H1 (cell line): ENCODE results near the gene ERVMER34-1. TPM values are rescaled to one million over a fixed set of nuclear protein-coding genes. Genes with fewer than 3 reads are reported as not detected.
A peak's percentile ranks its signal among the peaks of the same experiment; 100 is the strongest.

Experiments
- CTCF ChIA-PET: fragments of 300-600 bp; sonication (Branson Sonifier 250); formaldehyde crosslinking; loops from one replicate; lab custom pipeline; 2021; ENCODE audit not compliant: partially characterized antibody; lab: Charles Lee
- POLR2A ChIA-PET: fragments of 300-600 bp; sonication (Branson Sonifier 250); formaldehyde crosslinking; loops from one replicate; lab custom pipeline; 2021; ENCODE audit warnings: inconsistent platforms; ENCODE audit not compliant: partially characterized antibody; lab: Charles Lee
- DNase-seq, 2 experiments: peaks; one replicate each; pipeline versions ENCODE4 v3.0.0 to v3.0.0-alpha.2; 2010 to 2022; ENCODE audit warnings: low spot score in 2 of 2, low read depth in 1 of 2, mixed read lengths in 1 of 2
- FAIRE-seq: peaks from 2 replicates; lab custom pipeline; 2011; peaks lifted over from hg19 to GRCh38; lab: Jason Lieb, UNC
- H2AFZ ChIP-seq: 2 replicates; pipeline ENCODE4 v1.8.1; 2012; ENCODE audit warnings: low read length, inconsistent platforms
- H2AK5ac ChIP-seq: 2 replicates; pipeline ENCODE4 v1.6.1; 2013; ENCODE audit warnings: low read depth, low read length
- H2BK120ac ChIP-seq: replicated peaks from 2 replicates; pipeline ENCODE3; 2013; ENCODE audit warnings: low read depth, low read length, inconsistent platforms
- H2BK12ac ChIP-seq: 2 replicates; pipeline ENCODE4 v1.6.1; 2013; ENCODE audit warnings: low read depth, low read length
- H2BK15ac ChIP-seq: 2 replicates; pipeline ENCODE4 v1.6.1; 2013; ENCODE audit warnings: low read length
- H2BK20ac ChIP-seq: 2 replicates; pipeline ENCODE4 v1.6.1; 2013; ENCODE audit warnings: low read length
- H2BK5ac ChIP-seq: 2 replicates; pipeline ENCODE4 v1.6.1; 2013; ENCODE audit warnings: low read depth, low read length
- H3K14ac ChIP-seq: 2 replicates; pipeline ENCODE4 v1.6.1; 2013; ENCODE audit warnings: inconsistent platforms; ENCODE audit not compliant: insufficient read length
- H3K18ac ChIP-seq: 2 replicates; pipeline ENCODE4 v1.6.1; 2013; ENCODE audit warnings: low read length; ENCODE audit errors: extremely low read depth
- H3K23ac ChIP-seq: 2 replicates; pipeline ENCODE4 v1.6.1; 2013; ENCODE audit warnings: inconsistent platforms; ENCODE audit not compliant: insufficient read length
- H3K23me2 ChIP-seq: 2 replicates; pipeline ENCODE4 v1.6.1; 2013; ENCODE audit warnings: low read depth, low read length
- H3K27ac ChIP-seq: 2 replicates; pipeline ENCODE4 v1.6.1; 2011; ENCODE audit warnings: low read depth, low read length, inconsistent platforms
- H3K27me3 ChIP-seq, 4 experiments: replicated peaks in 1 of 4; 1 replicate in 1 of 4; 2 replicates in 3 of 4; pipeline versions ENCODE4 v1.6.1 to v1.8.1; 2011 to 2013; ENCODE audit warnings: low read length in 3 of 4, mild to moderate bottlenecking in 3 of 4, inconsistent platforms in 2 of 4, mixed read lengths in 2 of 4, moderate library complexity in 1 of 4; ENCODE audit not compliant: control insufficient read depth in 3 of 4, insufficient read depth in 3 of 4; ENCODE audit errors: extremely low read depth in 1 of 4
- H3K36me3 ChIP-seq, 4 experiments: 2 replicates each; pipeline versions ENCODE4 v1.6.1 to v1.8.1; 2011 to 2013; ENCODE audit warnings: mild to moderate bottlenecking in 4 of 4, low read length in 3 of 4, moderate library complexity in 2 of 4, control low read depth in 1 of 4, inconsistent platforms in 1 of 4; ENCODE audit not compliant: insufficient read depth in 4 of 4, control insufficient read depth in 2 of 4
- H3K4ac ChIP-seq: replicated peaks from 2 replicates; pipeline ENCODE3; 2013; ENCODE audit warnings: low read length, low read depth, mixed read lengths, inconsistent platforms; ENCODE audit not compliant: insufficient read length
- H3K4me1 ChIP-seq, 4 experiments: replicated peaks in 1 of 4; 1 replicate in 1 of 4; 2 replicates in 3 of 4; pipeline versions ENCODE4 v1.6.1 to v1.8.1; 2011 to 2013; ENCODE audit warnings: low read length in 3 of 4, inconsistent platforms in 2 of 4, mixed read lengths in 1 of 4; ENCODE audit not compliant: insufficient read depth in 4 of 4, control insufficient read depth in 3 of 4
- H3K4me2 ChIP-seq, 2 experiments: 2 replicates each; pipeline versions ENCODE4 v1.6.1 to v1.8.1; 2011 to 2013; ENCODE audit warnings: low read depth in 2 of 2, low read length in 2 of 2, control low read depth in 1 of 2, inconsistent platforms in 1 of 2, mild to moderate bottlenecking in 1 of 2; ENCODE audit not compliant: insufficient read depth in 1 of 2
- H3K4me3 ChIP-seq, 4 experiments: fragments of 200-600, 300-600 bp in 1 of 4; sonication (generic), shearing (Covaris generic), sonication (Bioruptor Twin) in 1 of 4; 2 replicates each; pipeline versions ENCODE4 v1.5.1 to v1.8.1; 2011 to 2016; ENCODE audit warnings: low read length in 4 of 4, low read depth in 3 of 4, control low read depth in 2 of 4, inconsistent platforms in 2 of 4, mild to moderate bottlenecking in 2 of 4, mixed read lengths in 1 of 4, moderate library complexity in 1 of 4; ENCODE audit not compliant: insufficient read depth in 2 of 4; ENCODE audit errors: extremely low read depth in 1 of 4
- H3K56ac ChIP-seq: replicated peaks from 2 replicates; pipeline ENCODE3; 2013; ENCODE audit warnings: low read depth, mild to moderate bottlenecking, mixed read lengths, low read length, inconsistent platforms; ENCODE audit not compliant: insufficient read length
- H3K79me1 ChIP-seq: 2 replicates; pipeline ENCODE4 v1.6.1; 2013; ENCODE audit warnings: low read depth, low read length, control low read depth
- H3K79me2 ChIP-seq, 2 experiments: 2 replicates each; pipeline versions ENCODE4 v1.6.1 to v1.8.1; 2012 to 2013; ENCODE audit warnings: low read length in 2 of 2, mild to moderate bottlenecking in 2 of 2, inconsistent platforms in 1 of 2; ENCODE audit not compliant: insufficient read depth in 2 of 2, control insufficient read depth in 1 of 2
- H3K9ac ChIP-seq, 4 experiments: replicated peaks in 1 of 4; 1 replicate in 1 of 4; 2 replicates in 3 of 4; pipeline versions ENCODE4 v1.6.1 to v1.8.1; 2011 to 2013; ENCODE audit warnings: low read depth in 3 of 4, low read length in 3 of 4, control low read depth in 2 of 4, mild to moderate bottlenecking in 2 of 4, moderate library complexity in 2 of 4, inconsistent platforms in 1 of 4; ENCODE audit errors: extremely low read depth in 1 of 4
- H3K9me3 ChIP-seq, 2 experiments: 2 replicates each; pipeline versions ENCODE4 v1.6.1 to v1.8.1; 2012 to 2013; ENCODE audit warnings: mild to moderate bottlenecking in 2 of 2, moderate library complexity in 2 of 2, control low read depth in 1 of 2, inconsistent platforms in 1 of 2, low read depth in 1 of 2, low read length in 1 of 2, mixed read lengths in 1 of 2; ENCODE audit not compliant: insufficient read depth in 2 of 2
- H4K20me1 ChIP-seq, 2 experiments: replicated peaks in 1 of 2; 2 replicates each; pipeline versions ENCODE3 to v1.8.1; 2011 to 2013; ENCODE audit warnings: inconsistent platforms in 2 of 2, low read length in 2 of 2, mild to moderate bottlenecking in 1 of 2; ENCODE audit not compliant: insufficient read depth in 2 of 2, control insufficient read depth in 1 of 2
- H4K5ac ChIP-seq: 2 replicates; pipeline ENCODE4 v1.6.1; 2013; ENCODE audit warnings: low read length, low read depth, mixed read lengths, inconsistent platforms; ENCODE audit not compliant: insufficient read length
- H4K8ac ChIP-seq: 2 replicates; pipeline ENCODE4 v1.8.0; 2013; ENCODE audit warnings: mild to moderate bottlenecking, moderate library complexity, low read length, inconsistent platforms; ENCODE audit not compliant: insufficient read depth; ENCODE audit errors: extremely low read depth
- H4K91ac ChIP-seq: replicated peaks from 2 replicates; pipeline ENCODE3; 2013; ENCODE audit warnings: low read length, mixed read lengths, inconsistent platforms; ENCODE audit not compliant: insufficient read length
- KDM4A ChIP-seq: IDR thresholded peaks from one replicate; pipeline ENCODE4 v1.7.1; 2012; ENCODE audit warnings: low read depth, mild to moderate bottlenecking, moderate library complexity, low read length, inconsistent platforms; ENCODE audit not compliant: severe bottlenecking
- RAD21 ChIP-seq, 2 experiments: IDR thresholded peaks in 1 of 2; conservative IDR thresholded peaks in 1 of 2; 2 replicates each; pipeline ENCODE4 v1.6.1; 2011; ENCODE audit warnings: low read depth in 2 of 2, low read length in 2 of 2, improper control_type of control experiment in 1 of 2, inconsistent platforms in 1 of 2, mild to moderate bottlenecking in 1 of 2, moderate library complexity in 1 of 2
- WGBS, 2 experiments: shearing (Covaris generic) in 1 of 2; methylation state at CpG; one replicate each; pipeline versions ENCODE4 v1.1.6 to v1.1.7; 2013 to 2015; ENCODE audit warnings: low lambda C conversion rate in 2 of 2, mixed read lengths in 2 of 2, inconsistent platforms in 1 of 2, low coverage in 1 of 2, missing lambda C conversion rate in 1 of 2; ENCODE audit not compliant: insufficient replicate concordance in 2 of 2, insufficient coverage in 1 of 2, insufficient read length in 1 of 2; ENCODE audit errors: extremely low coverage in 1 of 2, missing lambda C conversion rate in 1 of 2; 5-methylcytosine and 5-hydroxymethylcytosine counted together
- polyA plus RNA-seq, 7 experiments: library from polyadenylated mRNA; depleted of rRNA in 3 of 7; stranded (reverse) in 5 of 7; unstranded in 2 of 7; fragments of >200 nt in 5 of 7; fragments of 200-250 nt in 2 of 7; gene quantifications; 1 replicate in 5 of 7; 2 replicates in 1 of 7; 4 replicates in 1 of 7; pipeline versions ENCODE4 v1.2.1 to v1.2.3, GENCODE V29; 2011 to 2013; ENCODE audit warnings: missing spikeins in 2 of 7, mixed read lengths in 2 of 7
- total RNA-seq: library from RNA; stranded (reverse); fragmentation: NEBNext Ultra II Directional; extraction: Animal tissue kit (Norgen Biotek cat#: 25700); gene quantifications from 2 replicates; pipeline ENCODE4 v1.2.1, GENCODE V29; 2021
- TF ChIP-seq, protein P1 (sequence below): IDR thresholded peaks from 2 replicates; pipeline ENCODE4 v1.6.1; 2011; ENCODE audit warnings: low read depth, mild to moderate bottlenecking, low read length; ENCODE audit not compliant: insufficient read depth

Gene ERVMER34-1
- total and polyA plus RNA-seq, 2 of the 8 experiments (the other 6 are each of a cell fraction or from before 2014, with no cell fraction given), result 14.2 to 34.3 TPM

DNA sequence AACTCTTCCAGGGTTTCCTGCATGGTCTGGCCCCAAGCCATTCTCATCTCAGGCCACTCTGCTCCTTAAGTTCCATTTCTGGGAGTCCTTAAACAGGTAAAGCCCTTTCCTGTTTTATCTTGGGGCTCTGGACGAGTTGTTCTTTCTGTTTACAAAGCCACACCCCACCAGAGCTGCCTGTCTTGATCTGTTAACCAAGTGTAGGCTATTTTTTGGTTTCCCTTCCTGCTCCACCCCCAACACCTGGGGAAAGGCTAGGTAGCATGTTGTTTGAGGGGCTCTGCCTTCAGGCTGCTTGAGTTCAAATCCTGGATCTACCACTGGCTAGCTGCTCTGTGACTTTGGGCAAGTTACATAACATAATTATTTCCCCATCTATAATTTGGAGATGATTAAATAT is 40.0 kb downstream of the ERVMER34-1 start:
- no peak for FAIRE-seq

More for the DNA sequence above, 40.0 kb downstream of the ERVMER34-1 start:
- H3K18ac ChIP-seq, result no peak overlapping the region
- peaks cover 11 to 34% (median 28%) of the 10 kb centered on the region in 4 experiments for H3K36me3 ChIP-seq
- H3K9me3 ChIP-seq, result no peaks in the 10 kb centered on the region
- H4K8ac ChIP-seq, result no peak overlapping the region
- ChIA-PET CTCF (interaction anchor here (0.6 to 2.0 kb wide), 4 partner anchors 81 to 272 kb away, joined by 3 to 10 read pairs (median 3); no protein-coding TSS in a partner anchor), POLR2A (interaction anchor here (1.0 to 3.7 kb wide), 25 partner anchors 8 to 272 kb away, joined by 3 to 99 read pairs (median 8); partner anchors contain the start of genes ERVMER34-1, RASL11B and USP46)
- H3K27me3 ChIP-seq, result no peaks in the 10 kb centered on the region
- no peak overlapping the region for H2BK15ac ChIP-seq
- peaks cover 0 to 5% of the 10 kb centered on the region in 2 experiments for H4K20me1 ChIP-seq
- H3K56ac ChIP-seq, result no peak overlapping the region
- H3K9ac ChIP-seq, result no peak overlapping the region
- H3K4me2 ChIP-seq, result peak overlapping the region; percentile 66 to 92; a peak in 3 of 4 replicates
- peaks cover 4 to 29% of the 10 kb centered on the region in 2 experiments; a peak in 3 of 4 replicates for H3K79me2 ChIP-seq
- no peak overlapping the region for H3K23ac ChIP-seq
- H4K91ac ChIP-seq, result no peak overlapping the region
- peaks cover 17% of the 10 kb centered on the region for H3K23me2 ChIP-seq
- no peak overlapping the region for H3K27ac ChIP-seq
- peaks cover 5% of the 10 kb centered on the region; the same call in 1 of the 2 replicates for H3K79me1 ChIP-seq
- no peak overlapping the region for H2BK120ac ChIP-seq
- H3K4me1 ChIP-seq, result peaks cover 3 to 15% (median 10%) of the 10 kb centered on the region in 4 experiments; a peak in 6 of 7 replicates
- no peak overlapping the region for H2BK12ac ChIP-seq
- TF ChIP-seq, protein P1, sequence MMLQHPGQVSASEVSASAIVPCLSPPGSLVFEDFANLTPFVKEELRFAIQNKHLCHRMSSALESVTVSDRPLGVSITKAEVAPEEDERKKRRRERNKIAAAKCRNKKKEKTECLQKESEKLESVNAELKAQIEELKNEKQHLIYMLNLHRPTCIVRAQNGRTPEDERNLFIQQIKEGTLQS, result no peak
- TF ChIP-seq KDM4A (no peak), RAD21 (IDR thresholded peaks at IDR 0.05 in 1 of 2, conservative IDR thresholded peaks at IDR 0.05 in 1 of 2; ENCODE audit: low read depth in 2 of 2, low read length in 2 of 2) (no peak)
- TF ChIP-seq, all 59 proteins: peak for 0
- no peak overlapping the region for H4K5ac ChIP-seq
- H3K4me3 ChIP-seq, result peak overlapping the region in 1 of 4 experiments; percentile 96; a peak in 3 of 8 replicates
- H3K4ac ChIP-seq, result no peak overlapping the region
- no peak for DNase-seq
- H2BK5ac ChIP-seq, result no peak overlapping the region
- no peak overlapping the region for H3K14ac ChIP-seq
- no peak overlapping the region for H2AFZ ChIP-seq
- 73% methylated on average over 1 of the region's 1 CpG; no CpG with 5 or more reads in 1 of the 2 experiments for WGBS, 2 experiments
- no peak overlapping the region for H2AK5ac ChIP-seq
- H2BK20ac ChIP-seq, result no peak overlapping the region
